Psoas muscle (tissue), 8 donors: Measurements from ENCODE around the gene RTN3. TPM values are rescaled to one million over a fixed set of nuclear protein-coding genes. Genes with fewer than 3 reads are reported as not detected.
"Not testable (repeated sequence)": the region's sequence is repeated elsewhere in the genome, so short reads cannot be mapped to it uniquely, and the experiment has no call there.

Experiments used
- ATAC-seq, 4 donors: fragments of 200-7000 bp; cut with Tn5 transposase; one replicate each; pipeline ENCODE4 v1.9.1; 2020; ENCODE audit warnings: moderate library complexity in 3 of 4, mild to moderate bottlenecking in 2 of 4
- DNase-seq, 2 donors: peaks; one replicate each; pipeline ENCODE4 v3.0.0-alpha.2; 2020
- H3K27ac ChIP-seq: fragments of 200-600 bp; one replicate; pipeline ENCODE4 v1.8.0; 2022
- H3K27me3 ChIP-seq, 3 donors: fragments of 200-600 bp in 1 of 3; one replicate each; pipeline versions ENCODE4 v1.6.1 to v1.8.0; 2013 to 2022; ENCODE audit warnings: low read length in 2 of 3, mild to moderate bottlenecking in 2 of 3, moderate library complexity in 1 of 3; ENCODE audit not compliant: insufficient read depth in 3 of 3
- H3K36me3 ChIP-seq, 2 donors: fragments of 200-600 bp in 1 of 2; one replicate each; pipeline versions ENCODE4 v1.6.1 to v1.8.0; 2013 to 2022; ENCODE audit warnings: low read depth in 1 of 2, mild to moderate bottlenecking in 1 of 2, moderate library complexity in 1 of 2; ENCODE audit not compliant: insufficient read depth in 1 of 2
- H3K4me1 ChIP-seq: fragments of 200-600 bp; one replicate; pipeline ENCODE4 v1.8.0; 2022
- H3K4me3 ChIP-seq: fragments of 200-600 bp; one replicate; pipeline ENCODE4 v1.8.0; 2022; ENCODE audit warnings: mild to moderate bottlenecking
- H3K9me3 ChIP-seq: fragments of 200-600 bp; one replicate; pipeline ENCODE4 v1.8.0; 2022
- CTCF ChIP-seq: fragments of 200-600 bp; IDR thresholded peaks from one replicate; pipeline ENCODE4 v1.8.0; 2022; ENCODE audit warnings: antibody characterized with exemption
- WGBS, 3 donors: extraction: QIAGEN DNeasy Blood & Tissue Kit; methylation state at CpG; one replicate each; pipeline versions ENCODE4 v1.1.6 to v1.1.7; 2013; 5-methylcytosine and 5-hydroxymethylcytosine counted together
- intact Hi-C, 2 donors: fragments of 100-400 bp; cut with DNase I; formaldehyde crosslinking; loops; one replicate each; pipeline versions ENCODE4 v1.11.0 to v1.14.2; 2022
- polyA plus RNA-seq, 3 donors: library from polyadenylated mRNA; stranded (reverse); fragments of 200-250 nt; gene quantifications; one replicate each; pipeline ENCODE4 v1.2.3, GENCODE V29; 2013
- total RNA-seq, 4 donors: library from RNA; stranded (reverse); fragmentation: NEBNext Ultra II Directional in 2 of 4; extraction: Animal tissue kit (Norgen Biotek cat#: 25700) in 2 of 4; gene quantifications; one replicate each; pipeline versions ENCODE4 v1.2.1 to v1.2.4, GENCODE V29; 2021 to 2023
- donor health status: healthy with polysubstance abuse.
- donor health status: DM: no; HTN: no; CAD: no; lungs with moderate emphysema.
- donor health status: Bipolar disorder and iron deficiency.
- donor health status: healthy.
- donor health status: DM: yes; HTN: yes; CAD: no.
- donor health status: DM: no; HTN: no; CAD: no.
- donor health status: DM: no; HTN: no; CAD: no.
- donor health status: DM: yes; HTN: yes; CAD: no.

The RTN3 gene
- total and polyA plus RNA-seq, 7 donors: 35.3 to 162 (median 67.4) TPM

GRCh38 chr11:63770763-63771162 lies 89.5 kb downstream of the RTN3 start:
- Histone ChIP-seq H3K4me3 (no peak overlapping the region), H3K4me1 (peaks cover 5% of the 10 kb centered on the region), H3K27me3 (no peaks in the 10 kb centered on the region), H3K36me3 (no peaks in the 10 kb centered on the region), H3K27ac (no peak overlapping the region), H3K9me3 (no peaks in the 10 kb centered on the region)
- no peak for DNase-seq
- WGBS, 3 donors: 81 to 87% (median 84%) methylated on average over 7 of the region's 7 CpGs
- intact Hi-C loops: no loop called here
- no peak for ATAC-seq
- TF ChIP-seq CTCF: no peak

GRCh38 chr11:63771741-63772318 lies 90.5 kb downstream of the RTN3 start:
- H3K9me3 ChIP-seq, intact Hi-C loops, H3K27ac ChIP-seq, ATAC-seq, H3K4me1 ChIP-seq, H3K36me3 ChIP-seq, H3K4me3 ChIP-seq, DNase-seq, H3K27me3 ChIP-seq: not testable (repeated sequence)
- 90 to 92% (median 91%) methylated on average over 2 of the region's 2 CpGs for WGBS, 3 donors

- no peak overlapping the region for H3K4me3 ChIP-seq
- H3K4me1 ChIP-seq: no peaks in the 10 kb centered on the region
- TF ChIP-seq CTCF: no peak
- no peaks in the 10 kb centered on the region for H3K9me3 ChIP-seq
- H3K27me3 ChIP-seq: no peaks in the 10 kb centered on the region
- no peak for DNase-seq
- intact Hi-C loops: no loop called here
- WGBS, 3 donors: 85 to 96% (median 88%) methylated on average over 3 of the region's 3 CpGs
- ATAC-seq: no peak
- H3K27ac ChIP-seq: no peak overlapping the region
- no peaks in the 10 kb centered on the region for H3K36me3 ChIP-seq
These were observed 93.9 kb downstream of the RTN3 start for GRCh38 chr11:63775191-63775590.

GRCh38 chr11:63779039-63779438 lies 97.7 kb downstream of the RTN3 start:
- DNase-seq (no peak), ATAC-seq (no peak)
- Histone ChIP-seq H3K4me3 (no peak overlapping the region), H3K4me1 (no peaks in the 10 kb centered on the region), H3K36me3 (no peaks in the 10 kb centered on the region), H3K27ac (no peak overlapping the region), H3K9me3 (no peaks in the 10 kb centered on the region), H3K27me3 (no peaks in the 10 kb centered on the region)
- 48 to 49% (median 49%) methylated on average over 2 of the region's 2 CpGs for WGBS, 3 donors
- TF ChIP-seq CTCF: no peak
- intact Hi-C loops: no loop called here

- no peak for DNase-seq
- H3K27ac ChIP-seq: no peak overlapping the region
- no peaks in the 10 kb centered on the region for H3K36me3 ChIP-seq
- intact Hi-C loops: no loop called here
- H3K4me3 ChIP-seq: no peak overlapping the region
- no peak for ATAC-seq
- no peaks in the 10 kb centered on the region for H3K4me1 ChIP-seq
- TF ChIP-seq CTCF: no peak
- H3K27me3 ChIP-seq: peaks cover 0 to 2% (median 0%) of the 10 kb centered on the region in 3 donors
- H3K9me3 ChIP-seq: no peaks in the 10 kb centered on the region
- WGBS, 3 donors: 87 to 98% (median 97%) methylated on average over 6 of the region's 6 CpGs
These were observed 101.4 kb downstream of the RTN3 start for GRCh38 chr11:63782749-63783148.
